Endodermal cell (in vitro differentiated cells): ENCODE data around the gene TEF. TPM values are rescaled to one million over a fixed set of nuclear protein-coding genes. Genes with fewer than 3 reads are reported as not detected.

Source experiments
- DNase-seq: peaks from one replicate; pipeline ENCODE4 v3.0.0-alpha.2; 2017
- H3K27ac ChIP-seq: 2 replicates; pipeline ENCODE4 v1.5.1; 2013; ENCODE audit warnings: mild to moderate bottlenecking, low read depth, low read length, moderate library complexity
- H3K27me3 ChIP-seq: 2 replicates; pipeline ENCODE4 v1.6.1; 2013; ENCODE audit warnings: mild to moderate bottlenecking, low read length, moderate library complexity; ENCODE audit not compliant: insufficient read depth, control insufficient read depth, poor library complexity, severe bottlenecking
- H3K36me3 ChIP-seq: 2 replicates; pipeline ENCODE4 v1.7.0; 2013; ENCODE audit warnings: mild to moderate bottlenecking, low read length, moderate library complexity; ENCODE audit not compliant: control insufficient read depth, insufficient read depth
- H3K4me1 ChIP-seq: one replicate; pipeline ENCODE4 v1.7.0; 2013; ENCODE audit warnings: low read length; ENCODE audit not compliant: control insufficient read depth, insufficient read depth
- H3K4me3 ChIP-seq: 2 replicates; pipeline ENCODE4 v1.5.1; 2013; ENCODE audit warnings: mild to moderate bottlenecking, low read length, moderate library complexity
- H3K9ac ChIP-seq: 2 replicates; pipeline ENCODE4 v1.6.1; 2013; ENCODE audit warnings: mild to moderate bottlenecking, low read length, moderate library complexity; ENCODE audit not compliant: poor library complexity, severe bottlenecking; ENCODE audit errors: extremely low read depth
- H3K9me3 ChIP-seq: 2 replicates; pipeline ENCODE4 v1.6.1; 2013; ENCODE audit warnings: mild to moderate bottlenecking, low read length, moderate library complexity; ENCODE audit not compliant: control insufficient read depth
- H3K27ac Mint-ChIP-seq: 2 replicates; pipeline ENCODE4 v1.8.0; 2020; ENCODE audit warnings: mixed read lengths
- H3K27me3 Mint-ChIP-seq: 2 replicates; pipeline ENCODE4 v1.8.0; 2021; ENCODE audit warnings: mild to moderate bottlenecking, mixed read lengths; ENCODE audit not compliant: insufficient read depth
- H3K36me3 Mint-ChIP-seq: 2 replicates; pipeline ENCODE4 v1.8.0; 2020; ENCODE audit warnings: low read depth, mixed read lengths
- H3K4me1 Mint-ChIP-seq: 2 replicates; pipeline ENCODE4 v1.8.0; 2020; ENCODE audit warnings: mixed read lengths
- H3K4me3 Mint-ChIP-seq: 2 replicates; pipeline ENCODE4 v1.8.0; 2020; ENCODE audit warnings: mild to moderate bottlenecking, moderate library complexity, mixed read lengths
- H3K9me3 Mint-ChIP-seq: 2 replicates; pipeline ENCODE4 v1.8.0; 2020; ENCODE audit warnings: mild to moderate bottlenecking, mixed read lengths
- CTCF ChIP-seq: fragments of 200-600 bp; sonication (generic); conservative IDR thresholded peaks from 2 replicates; pipeline ENCODE4 v1.5.0; 2021; ENCODE audit warnings: antibody characterized with exemption, mild to moderate bottlenecking
- WGBS, 2 experiments: methylation state at CpG; one replicate each; pipeline versions ENCODE4 v1.1.5 to v1.1.7; 2013; ENCODE audit warnings: missing lambda C conversion rate in 2 of 2, mixed read lengths in 1 of 2; ENCODE audit not compliant: insufficient coverage in 1 of 2, insufficient read length in 1 of 2; 5-methylcytosine and 5-hydroxymethylcytosine counted together
- total RNA-seq, 2 donors: library from RNA; stranded (reverse); fragmentation: NEBNext Ultra II Directional in 1 of 2; extraction: Animal tissue kit (Norgen Biotek cat#: 25700) in 1 of 2; gene quantifications; 2 replicates in 1 of 2; 3 replicates in 1 of 2; pipeline ENCODE4 v1.2.1, GENCODE V29; 2021

TEF gene
- total RNA-seq, 2 donors from 2014 or later, result 4.7 to 7.9 TPM

- no peak overlapping the region for H3K27ac ChIP-seq
- no peaks in the 10 kb centered on the region for H3K9me3 ChIP-seq
- Mint-ChIP-seq H3K4me1 (no peaks in the 10 kb centered on the region), H3K4me3 (no peak overlapping the region), H3K9me3 (no peaks in the 10 kb centered on the region), H3K27me3 (peaks cover 2% of the 10 kb centered on the region), H3K27ac (no peak overlapping the region), H3K36me3 (peaks cover 15% of the 10 kb centered on the region)
- peaks cover 8% of the 10 kb centered on the region for H3K27me3 ChIP-seq
- H3K36me3 ChIP-seq, result no peaks in the 10 kb centered on the region
- H3K4me3 ChIP-seq, result no peak overlapping the region
- no peak for DNase-seq
- H3K4me1 ChIP-seq, result no peaks in the 10 kb centered on the region
- 82 to 94% methylated on average over 3 to 7 of the region's 7 CpGs for WGBS, 2 experiments
- H3K9ac ChIP-seq, result no peak overlapping the region
- no peak for TF ChIP-seq CTCF
These were observed 5.6 kb downstream of the TEF start for GRCh38 chr22:41387341-41387740.

GRCh38 chr22:41394012-41394356, 12.2 kb downstream of the TEF start:
- WGBS, 2 experiments, result 86 to 91% methylated on average over 10 to 11 of the region's 11 CpGs
- Histone ChIP-seq H3K9me3 (no peaks in the 10 kb centered on the region), H3K9ac (no peak overlapping the region), H3K27me3 (no peaks in the 10 kb centered on the region), H3K36me3 (no peaks in the 10 kb centered on the region), H3K4me3 (no peak overlapping the region), H3K4me1 (no peaks in the 10 kb centered on the region), H3K27ac (no peak overlapping the region)
- H3K4me3 Mint-ChIP-seq, result no peak overlapping the region
- no peak overlapping the region for H3K27ac Mint-ChIP-seq
- H3K9me3 Mint-ChIP-seq, result no peaks in the 10 kb centered on the region
- no peak for TF ChIP-seq CTCF
- no peak for DNase-seq
- peaks cover 1% of the 10 kb centered on the region for H3K4me1 Mint-ChIP-seq
- H3K27me3 Mint-ChIP-seq, result no peaks in the 10 kb centered on the region
- H3K36me3 Mint-ChIP-seq, result peaks cover 17% of the 10 kb centered on the region

- peaks cover 12% of the 10 kb centered on the region for H3K36me3 Mint-ChIP-seq
- WGBS, 2 experiments, result 94 to 96% methylated on average over 35 to 37 of the region's 37 CpGs
- H3K27me3 Mint-ChIP-seq, result no peaks in the 10 kb centered on the region
- H3K4me3 Mint-ChIP-seq, result no peak overlapping the region
- Histone ChIP-seq H3K9me3 (no peaks in the 10 kb centered on the region), H3K4me1 (no peaks in the 10 kb centered on the region), H3K9ac (no peak overlapping the region), H3K27me3 (no peaks in the 10 kb centered on the region), H3K36me3 (no peaks in the 10 kb centered on the region), H3K27ac (no peak overlapping the region), H3K4me3 (no peak overlapping the region)
- no peak for TF ChIP-seq CTCF
- H3K4me1 Mint-ChIP-seq, result peaks cover 1% of the 10 kb centered on the region
- DNase-seq, result no peak
- no peak overlapping the region for H3K27ac Mint-ChIP-seq
- H3K9me3 Mint-ChIP-seq, result no peaks in the 10 kb centered on the region
These were observed 13.9 kb downstream of the TEF start for GRCh38 chr22:41395531-41396240.
